ENCODE measurements around the gene IL1RAPL2.

The IL1RAPL2 gene

DNA sequence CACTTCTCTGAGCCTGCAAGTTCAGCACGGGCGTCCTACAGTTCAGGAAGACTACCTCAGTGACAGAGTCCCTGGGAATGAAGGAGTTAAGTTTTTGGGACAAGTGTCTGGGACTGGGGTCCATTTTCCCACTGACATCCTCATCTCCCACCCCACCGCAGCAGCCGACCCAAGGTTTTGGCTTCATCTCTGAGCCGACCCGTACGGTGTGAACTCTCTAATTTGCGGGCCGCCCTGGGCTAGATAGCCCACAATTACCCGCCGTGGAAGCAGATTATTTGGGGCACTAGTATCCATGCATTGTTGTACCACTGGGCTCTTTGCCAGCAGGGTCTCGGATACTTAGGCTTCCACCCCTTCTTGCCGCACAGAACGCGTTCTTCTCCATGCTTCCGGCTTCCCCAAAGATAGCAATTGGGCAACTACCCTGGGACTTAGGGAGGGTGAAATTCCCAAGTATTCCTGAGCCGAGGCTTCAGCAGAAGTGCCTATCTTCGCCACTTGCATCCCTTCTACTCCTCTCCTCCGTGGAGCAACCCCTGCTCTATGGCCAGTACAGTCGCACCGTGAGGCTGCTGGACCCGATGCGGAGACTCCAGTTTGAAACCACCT lies 2.4 kb downstream of the IL1RAPL2 start:
- TF ChIP-seq PATZ1 (CRISPR knock-in tag; IDR thresholded peaks at IDR 0.05; ENCODE audit: borderline replicate concordance): no peak
- no peak for TF ChIP-seq ZFP3 (CRISPR knock-in tag; IDR thresholded peaks at IDR 0.05)
- TF ChIP-seq PPARA (CRISPR knock-in tag; IDR thresholded peaks at IDR 0.05; ENCODE audit: borderline replicate concordance): no peak
- TF ChIP-seq RARB (CRISPR knock-in tag; IDR thresholded peaks at IDR 0.05): no peak
- no peak for TF ChIP-seq ZC3H10 (CRISPR knock-in tag; IDR thresholded peaks at IDR 0.05)
- TF ChIP-seq ESRRG (CRISPR knock-in tag; IDR thresholded peaks at IDR 0.05): no peak
- no peak for TF ChIP-seq TCF4 (CRISPR knock-in tag; IDR thresholded peaks at IDR 0.05; ENCODE audit: borderline replicate concordance)
- no peak for TF ChIP-seq GLIS3 (CRISPR knock-in tag; IDR thresholded peaks at IDR 0.05)
- TF ChIP-seq CSRNP3 (CRISPR knock-in tag; IDR thresholded peaks at IDR 0.05): no peak
- TF ChIP-seq ZNF565 (CRISPR knock-in tag; conservative IDR thresholded peaks at IDR 0.05; ENCODE audit: low read depth): no peak
- TF ChIP-seq, protein P1, sequence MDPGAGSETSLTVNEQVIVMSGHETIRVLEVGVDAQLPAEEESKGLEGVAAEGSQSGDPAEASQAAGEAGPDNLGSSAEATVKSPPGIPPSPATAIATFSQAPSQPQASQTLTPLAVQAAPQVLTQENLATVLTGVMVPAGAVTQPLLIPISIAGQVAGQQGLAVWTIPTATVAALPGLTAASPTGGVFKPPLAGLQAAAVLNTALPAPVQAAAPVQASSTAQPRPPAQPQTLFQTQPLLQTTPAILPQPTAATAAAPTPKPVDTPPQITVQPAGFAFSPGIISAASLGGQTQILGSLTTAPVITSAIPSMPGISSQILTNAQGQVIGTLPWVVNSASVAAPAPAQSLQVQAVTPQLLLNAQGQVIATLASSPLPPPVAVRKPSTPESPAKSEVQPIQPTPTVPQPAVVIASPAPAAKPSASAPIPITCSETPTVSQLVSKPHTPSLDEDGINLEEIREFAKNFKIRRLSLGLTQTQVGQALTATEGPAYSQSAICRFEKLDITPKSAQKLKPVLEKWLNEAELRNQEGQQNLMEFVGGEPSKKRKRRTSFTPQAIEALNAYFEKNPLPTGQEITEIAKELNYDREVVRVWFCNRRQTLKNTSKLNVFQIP (CRISPR knock-in tag; IDR thresholded peaks at IDR 0.05; ENCODE audit: borderline replicate concordance, low read depth): no peak
- TF ChIP-seq CSDC2 (CRISPR knock-in tag; IDR thresholded peaks at IDR 0.05): no peak
- no peak for TF ChIP-seq ISL1 (CRISPR knock-in tag; IDR thresholded peaks at IDR 0.05)
- TF ChIP-seq OSR1 (CRISPR knock-in tag; IDR thresholded peaks at IDR 0.05): no peak
- no peak for TF ChIP-seq TOX (CRISPR knock-in tag; IDR thresholded peaks at IDR 0.05; ENCODE audit: borderline replicate concordance)
- no peak for TF ChIP-seq ZFP30 (CRISPR knock-in tag; IDR thresholded peaks at IDR 0.05)
- no peak for TF ChIP-seq CREB5 (CRISPR knock-in tag; IDR thresholded peaks at IDR 0.05; ENCODE audit: low read depth)
- TF ChIP-seq BACH2 (CRISPR knock-in tag; IDR thresholded peaks at IDR 0.05; ENCODE audit: borderline replicate concordance): no peak
- no peak for TF ChIP-seq ZNF8 (CRISPR knock-in tag; IDR thresholded peaks at IDR 0.05)
- TF ChIP-seq, protein P2, sequence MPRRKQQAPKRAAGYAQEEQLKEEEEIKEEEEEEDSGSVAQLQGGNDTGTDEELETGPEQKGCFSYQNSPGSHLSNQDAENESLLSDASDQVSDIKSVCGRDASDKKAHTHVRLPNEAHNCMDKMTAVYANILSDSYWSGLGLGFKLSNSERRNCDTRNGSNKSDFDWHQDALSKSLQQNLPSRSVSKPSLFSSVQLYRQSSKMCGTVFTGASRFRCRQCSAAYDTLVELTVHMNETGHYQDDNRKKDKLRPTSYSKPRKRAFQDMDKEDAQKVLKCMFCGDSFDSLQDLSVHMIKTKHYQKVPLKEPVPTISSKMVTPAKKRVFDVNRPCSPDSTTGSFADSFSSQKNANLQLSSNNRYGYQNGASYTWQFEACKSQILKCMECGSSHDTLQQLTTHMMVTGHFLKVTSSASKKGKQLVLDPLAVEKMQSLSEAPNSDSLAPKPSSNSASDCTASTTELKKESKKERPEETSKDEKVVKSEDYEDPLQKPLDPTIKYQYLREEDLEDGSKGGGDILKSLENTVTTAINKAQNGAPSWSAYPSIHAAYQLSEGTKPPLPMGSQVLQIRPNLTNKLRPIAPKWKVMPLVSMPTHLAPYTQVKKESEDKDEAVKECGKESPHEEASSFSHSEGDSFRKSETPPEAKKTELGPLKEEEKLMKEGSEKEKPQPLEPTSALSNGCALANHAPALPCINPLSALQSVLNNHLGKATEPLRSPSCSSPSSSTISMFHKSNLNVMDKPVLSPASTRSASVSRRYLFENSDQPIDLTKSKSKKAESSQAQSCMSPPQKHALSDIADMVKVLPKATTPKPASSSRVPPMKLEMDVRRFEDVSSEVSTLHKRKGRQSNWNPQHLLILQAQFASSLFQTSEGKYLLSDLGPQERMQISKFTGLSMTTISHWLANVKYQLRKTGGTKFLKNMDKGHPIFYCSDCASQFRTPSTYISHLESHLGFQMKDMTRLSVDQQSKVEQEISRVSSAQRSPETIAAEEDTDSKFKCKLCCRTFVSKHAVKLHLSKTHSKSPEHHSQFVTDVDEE (CRISPR knock-in tag; IDR thresholded peaks at IDR 0.05): no peak
- ATAC-seq: no peak

- no peak for ATAC-seq
- TF ChIP-seq CSDC2 (CRISPR knock-in tag; IDR thresholded peaks at IDR 0.05): no peak
- no peak for TF ChIP-seq ZNF565 (CRISPR knock-in tag; conservative IDR thresholded peaks at IDR 0.05; ENCODE audit: low read depth)
- TF ChIP-seq ESRRG (CRISPR knock-in tag; IDR thresholded peaks at IDR 0.05): no peak
- no peak for TF ChIP-seq ZNF8 (CRISPR knock-in tag; IDR thresholded peaks at IDR 0.05)
- TF ChIP-seq, protein P1 (CRISPR knock-in tag; IDR thresholded peaks at IDR 0.05; ENCODE audit: borderline replicate concordance, low read depth): no peak
- TF ChIP-seq CSRNP3 (CRISPR knock-in tag; IDR thresholded peaks at IDR 0.05): no peak
- TF ChIP-seq CREB5 (CRISPR knock-in tag; IDR thresholded peaks at IDR 0.05; ENCODE audit: low read depth): no peak
- TF ChIP-seq BACH2 (CRISPR knock-in tag; IDR thresholded peaks at IDR 0.05; ENCODE audit: borderline replicate concordance): no peak
- no peak for TF ChIP-seq ISL1 (CRISPR knock-in tag; IDR thresholded peaks at IDR 0.05)
- TF ChIP-seq PATZ1 (CRISPR knock-in tag; IDR thresholded peaks at IDR 0.05; ENCODE audit: borderline replicate concordance): no peak
These were observed 52.3 kb downstream of the IL1RAPL2 start for GRCh38 chrX:104618106-104618895.
